Measurements from ENCODE around the gene DTD1. TPM values are rescaled to one million over a fixed set of nuclear protein-coding genes. Genes with fewer than 3 reads are reported as not detected.

DTD1 gene
- total RNA-seq, 1 donor: 52.1 TPM

DNA sequence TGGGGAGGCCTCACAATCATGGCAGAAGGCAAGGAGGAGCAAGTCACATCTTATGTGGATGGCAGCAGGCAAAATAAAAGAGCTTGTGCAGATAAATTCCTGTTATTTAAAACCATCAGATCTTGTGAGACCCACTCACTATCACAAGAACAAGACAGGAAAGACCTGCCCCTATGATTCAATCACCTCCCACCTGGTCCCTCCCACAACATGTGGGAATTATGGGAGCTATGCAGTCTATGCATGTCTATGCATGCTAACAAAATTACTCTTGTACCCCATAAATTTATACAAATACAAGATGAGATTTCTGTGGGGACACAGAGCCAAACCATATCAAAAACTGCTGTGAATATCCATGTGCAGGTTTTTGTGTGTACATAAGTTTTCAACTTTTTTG, 200.2 kb downstream of the DTD1 start:
- no peaks in the 10 kb centered on the region for H3K4me1 ChIP-seq (ENCODE audit: insufficient read depth, low read length)
- H3K9me3 ChIP-seq (ENCODE audit: low read depth, low read length): no peaks in the 10 kb centered on the region
- H2AFZ ChIP-seq (ENCODE audit: low read length): no peak overlapping the region
- no peak overlapping the region for H3K4me3 ChIP-seq (ENCODE audit: insufficient read depth, low read length)
- no peaks in the 10 kb centered on the region for H4K20me1 ChIP-seq (ENCODE audit: insufficient read depth, low read length)
- H3K4me2 ChIP-seq (ENCODE audit: insufficient read depth, low read length): no peak overlapping the region
- TF ChIP-seq CTCF (IDR thresholded peaks at IDR 0.05; ENCODE audit: extremely low read depth, low read depth, low read length): no peak
- no peaks in the 10 kb centered on the region for H3K36me3 ChIP-seq (ENCODE audit: insufficient read depth, low read length)
- H3K27me3 ChIP-seq (ENCODE audit: insufficient read depth, low read length): no peaks in the 10 kb centered on the region
- no peak overlapping the region for H3K27ac ChIP-seq (ENCODE audit: low read depth, low read length)
- H3K79me2 ChIP-seq (ENCODE audit: insufficient read depth, low read length): no peaks in the 10 kb centered on the region
- DNase-seq (ENCODE audit: insufficient read length, low spot score, missing footprints): no peak

DNA sequence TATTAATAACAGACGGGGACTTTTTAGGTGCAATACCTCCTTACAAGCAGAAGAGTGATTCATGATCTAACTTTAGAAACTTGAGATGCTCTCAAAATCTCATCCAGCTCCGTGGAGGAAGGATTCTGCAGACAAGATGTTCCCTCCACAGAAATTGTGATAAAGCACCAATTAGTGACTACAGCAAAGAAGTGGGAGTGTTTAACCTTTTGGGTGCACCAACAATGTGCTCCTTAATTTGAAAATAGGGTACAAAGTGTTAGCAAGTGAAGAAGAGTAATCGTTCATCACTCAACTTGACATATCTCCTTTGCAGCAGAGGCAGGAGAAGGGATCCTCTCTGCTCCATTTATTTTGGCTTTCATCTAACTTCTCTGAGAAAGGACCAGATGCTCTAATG, 202.9 kb downstream of the DTD1 start:
- H3K79me2 ChIP-seq (ENCODE audit: insufficient read depth, low read length): no peaks in the 10 kb centered on the region
- TF ChIP-seq CTCF (IDR thresholded peaks at IDR 0.05; ENCODE audit: extremely low read depth, low read depth, low read length): no peak

DNA sequence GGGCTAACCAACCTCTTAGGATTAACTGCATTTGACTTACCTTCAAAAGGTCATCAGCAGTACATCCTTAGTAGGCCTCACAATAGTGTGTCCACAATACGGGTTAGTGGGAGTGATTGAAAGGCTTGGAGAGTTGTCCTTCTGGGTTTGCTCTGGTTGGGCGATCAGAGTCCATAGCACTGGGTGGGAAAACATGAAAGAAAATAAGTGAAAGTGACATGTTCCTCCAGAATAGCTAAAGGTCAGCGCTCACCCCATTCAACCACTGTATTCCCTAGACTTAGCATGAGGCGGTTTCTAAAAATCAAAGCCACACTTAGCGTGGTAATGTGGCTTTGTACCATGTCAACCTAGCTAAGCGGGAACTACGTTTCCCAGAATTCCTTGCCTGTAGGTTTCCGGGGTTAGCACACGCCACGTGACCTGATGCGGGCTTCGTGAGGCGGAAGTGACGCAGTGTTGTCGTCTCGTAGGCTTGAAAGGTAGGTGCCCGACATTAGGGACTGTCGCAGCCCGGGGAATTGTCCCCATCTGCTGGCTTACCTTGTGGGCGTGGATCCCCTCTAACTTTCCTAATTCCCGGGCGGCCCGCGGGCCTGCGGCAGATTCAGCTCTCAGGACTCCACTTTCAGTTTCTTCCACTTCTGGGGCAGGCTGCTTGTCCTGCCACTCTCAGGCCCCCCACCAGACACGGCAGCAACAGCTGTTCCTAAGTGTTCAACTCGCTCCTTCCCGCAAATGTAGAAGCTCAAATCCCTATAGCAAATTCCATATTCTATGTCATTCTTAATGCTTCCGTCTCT, 206.0 kb downstream of the DTD1 start:
- DNase-seq (ENCODE audit: insufficient read length, low spot score, missing footprints): peak; percentile 88
- peak overlapping the region; percentile 98 for H3K4me2 ChIP-seq (ENCODE audit: insufficient read depth, low read length)
- H3K4me1 ChIP-seq (ENCODE audit: insufficient read depth, low read length): peaks cover 7% of the 10 kb centered on the region
- H3K27me3 ChIP-seq (ENCODE audit: insufficient read depth, low read length): no peaks in the 10 kb centered on the region
- TF ChIP-seq CTCF (IDR thresholded peaks at IDR 0.05; ENCODE audit: extremely low read depth, low read depth, low read length): no peak
- H3K27ac ChIP-seq (ENCODE audit: low read depth, low read length): peak overlapping the region; percentile 93
- H2AFZ ChIP-seq (ENCODE audit: low read length): peak overlapping the region; percentile 93
- no peaks in the 10 kb centered on the region for H3K79me2 ChIP-seq (ENCODE audit: insufficient read depth, low read length)
- no peaks in the 10 kb centered on the region for H3K36me3 ChIP-seq (ENCODE audit: insufficient read depth, low read length)
- no peaks in the 10 kb centered on the region for H4K20me1 ChIP-seq (ENCODE audit: insufficient read depth, low read length)
- H3K4me3 ChIP-seq (ENCODE audit: insufficient read depth, low read length): peak overlapping the region; percentile 82
- H3K9me3 ChIP-seq (ENCODE audit: low read depth, low read length): peaks cover 2% of the 10 kb centered on the region

More for the DNA sequence above, 202.9 kb downstream of the DTD1 start:
- no peak overlapping the region for H2AFZ ChIP-seq (ENCODE audit: low read length)
- peaks cover 7% of the 10 kb centered on the region for H3K4me1 ChIP-seq (ENCODE audit: insufficient read depth, low read length)
- H3K36me3 ChIP-seq (ENCODE audit: insufficient read depth, low read length): no peaks in the 10 kb centered on the region
- DNase-seq (ENCODE audit: insufficient read length, low spot score, missing footprints): no peak
- H3K27me3 ChIP-seq (ENCODE audit: insufficient read depth, low read length): no peaks in the 10 kb centered on the region
- no peak overlapping the region for H3K27ac ChIP-seq (ENCODE audit: low read depth, low read length)
- H3K4me3 ChIP-seq (ENCODE audit: insufficient read depth, low read length): no peak overlapping the region
- H3K4me2 ChIP-seq (ENCODE audit: insufficient read depth, low read length): no peak overlapping the region
- H3K9me3 ChIP-seq (ENCODE audit: low read depth, low read length): no peaks in the 10 kb centered on the region
- H4K20me1 ChIP-seq (ENCODE audit: insufficient read depth, low read length): no peaks in the 10 kb centered on the region

- Histone ChIP-seq H2AFZ (ENCODE audit: low read length) (peak overlapping the region; percentile 93), H3K27ac (ENCODE audit: low read depth, low read length) (peak overlapping the region; percentile 93), H3K4me2 (ENCODE audit: insufficient read depth, low read length) (peak overlapping the region; percentile 98), H3K9me3 (ENCODE audit: low read depth, low read length) (peaks cover 2% of the 10 kb centered on the region), H4K20me1 (ENCODE audit: insufficient read depth, low read length) (no peaks in the 10 kb centered on the region), H3K27me3 (ENCODE audit: insufficient read depth, low read length) (no peaks in the 10 kb centered on the region), H3K79me2 (ENCODE audit: insufficient read depth, low read length) (no peaks in the 10 kb centered on the region), H3K4me3 (ENCODE audit: insufficient read depth, low read length) (peak overlapping the region; percentile 82), H3K36me3 (ENCODE audit: insufficient read depth, low read length) (no peaks in the 10 kb centered on the region), H3K4me1 (ENCODE audit: insufficient read depth, low read length) (peaks cover 7% of the 10 kb centered on the region)
- DNase-seq (ENCODE audit: insufficient read length, low spot score, missing footprints): no peak
- no peak for TF ChIP-seq CTCF (IDR thresholded peaks at IDR 0.05; ENCODE audit: extremely low read depth, low read depth, low read length)
Measured at GRCh38 chr20:18794428-18794787, 206.6 kb downstream of the DTD1 start.
